Chondrocyte (in vitro differentiated cells): ENCODE measurements around the gene SAPCD2. TPM values are rescaled to one million over a fixed set of nuclear protein-coding genes. Genes with fewer than 3 reads are reported as not detected.

Source experiments
- DNase-seq: peaks from one replicate; pipeline ENCODE4 v3.0.0; 2021; ENCODE audit warnings: mixed read lengths, low spot score
- H3K27ac Mint-ChIP-seq: one replicate; pipeline ENCODE4 v1.8.0; 2021; ENCODE audit warnings: mild to moderate bottlenecking, moderate library complexity, mixed read lengths; ENCODE audit not compliant: unreplicated experiment
- H3K27me3 Mint-ChIP-seq: 2 replicates; pipeline ENCODE4 v1.8.0; 2021; ENCODE audit warnings: low read depth, mixed read lengths
- H3K36me3 Mint-ChIP-seq: 2 replicates; pipeline ENCODE4 v1.8.0; 2021; ENCODE audit warnings: low read depth, mixed read lengths
- H3K4me1 Mint-ChIP-seq: 2 replicates; pipeline ENCODE4 v1.8.0; 2021; ENCODE audit warnings: low read depth, mild to moderate bottlenecking, mixed read lengths
- H3K4me3 Mint-ChIP-seq: one replicate; pipeline ENCODE4 v1.8.0; 2021; ENCODE audit warnings: mild to moderate bottlenecking, moderate library complexity, mixed read lengths; ENCODE audit not compliant: unreplicated experiment
- H3K9me3 Mint-ChIP-seq: 2 replicates; pipeline ENCODE4 v1.8.0; 2021; ENCODE audit warnings: low read depth, mixed read lengths
- CTCF ChIP-seq: fragments of 200-600 bp; sonication (generic); IDR thresholded peaks from 2 replicates; pipeline ENCODE4 v1.5.0; 2021; ENCODE audit warnings: antibody characterized with exemption, mild to moderate bottlenecking, moderate library complexity
- total RNA-seq: library from RNA; stranded (reverse); gene quantifications from 3 replicates; pipeline ENCODE4 v1.2.1, GENCODE V29; 2021

Gene SAPCD2
- total RNA-seq, 1 donor from 2014 or later: 2.5 TPM

GRCh38 chr9:137053944-137054931 is 16.1 kb downstream of the SAPCD2 start, which contains the start of gene ENTPD2:
TSS of gene ENTPD2 (minus strand) at chr9:137054061. CDS start at chr9:137053997, 64 bp downstream.
- no peak for TF ChIP-seq CTCF
- Mint-ChIP-seq H3K27me3 (peaks cover 11% of the 10 kb centered on the region), H3K27ac (no peak within 1 kb of the TSS)

GRCh38 chr9:137052998-137053943 is 17.1 kb downstream of the SAPCD2 start:
- Mint-ChIP-seq H3K27me3 (peaks cover 11% of the 10 kb centered on the region), H3K4me1 (peaks cover 9% of the 10 kb centered on the region), H3K36me3 (no peaks in the 10 kb centered on the region), H3K9me3 (no peaks in the 10 kb centered on the region), H3K4me3 (no peak overlapping the region), H3K27ac (no peak overlapping the region)
- DNase-seq: no peak
- no peak for TF ChIP-seq CTCF

More at GRCh38 chr9:137053944-137054931, 16.1 kb downstream of the SAPCD2 start, which contains the start of gene ENTPD2:
- H3K4me3 Mint-ChIP-seq: no peak within 1 kb of the TSS
- no peaks in the 10 kb centered on the region for H3K36me3 Mint-ChIP-seq
- no peak for DNase-seq
- no peaks in the 10 kb centered on the region for H3K9me3 Mint-ChIP-seq
- peaks cover 9% of the 10 kb centered on the region for H3K4me1 Mint-ChIP-seq

- no peak overlapping the region for H3K27ac Mint-ChIP-seq
- H3K4me1 Mint-ChIP-seq: peaks cover 7% of the 10 kb centered on the region
- H3K36me3 Mint-ChIP-seq: no peaks in the 10 kb centered on the region
- no peaks in the 10 kb centered on the region for H3K9me3 Mint-ChIP-seq
- no peak for TF ChIP-seq CTCF
- DNase-seq: no peak
- no peak overlapping the region for H3K4me3 Mint-ChIP-seq
- peaks cover 11% of the 10 kb centered on the region for H3K27me3 Mint-ChIP-seq
Observed at GRCh38 chr9:137052293-137052692, 18.1 kb downstream of the SAPCD2 start.

- Mint-ChIP-seq H3K4me3 (no peak overlapping the region), H3K36me3 (no peaks in the 10 kb centered on the region), H3K9me3 (no peaks in the 10 kb centered on the region), H3K4me1 (peaks cover 7% of the 10 kb centered on the region), H3K27ac (no peak overlapping the region), H3K27me3 (peaks cover 11% of the 10 kb centered on the region)
- no peak for TF ChIP-seq CTCF
- DNase-seq: no peak
Observed at GRCh38 chr9:137051145-137051724, 19.1 kb downstream of the SAPCD2 start.
